ENCODE results near the gene NUP62CL. TPM values are rescaled to one million over a fixed set of nuclear protein-coding genes. Genes with fewer than 3 reads are reported as not detected.
"Not testable (repeated sequence)": the region's sequence is repeated elsewhere in the genome, so short reads cannot be mapped to it uniquely, and the experiment has no call there.

Gene NUP62CL
- total RNA-seq = under 1 TPM; 0.43 to 0.73 (median 0.55) TPM

DNA sequence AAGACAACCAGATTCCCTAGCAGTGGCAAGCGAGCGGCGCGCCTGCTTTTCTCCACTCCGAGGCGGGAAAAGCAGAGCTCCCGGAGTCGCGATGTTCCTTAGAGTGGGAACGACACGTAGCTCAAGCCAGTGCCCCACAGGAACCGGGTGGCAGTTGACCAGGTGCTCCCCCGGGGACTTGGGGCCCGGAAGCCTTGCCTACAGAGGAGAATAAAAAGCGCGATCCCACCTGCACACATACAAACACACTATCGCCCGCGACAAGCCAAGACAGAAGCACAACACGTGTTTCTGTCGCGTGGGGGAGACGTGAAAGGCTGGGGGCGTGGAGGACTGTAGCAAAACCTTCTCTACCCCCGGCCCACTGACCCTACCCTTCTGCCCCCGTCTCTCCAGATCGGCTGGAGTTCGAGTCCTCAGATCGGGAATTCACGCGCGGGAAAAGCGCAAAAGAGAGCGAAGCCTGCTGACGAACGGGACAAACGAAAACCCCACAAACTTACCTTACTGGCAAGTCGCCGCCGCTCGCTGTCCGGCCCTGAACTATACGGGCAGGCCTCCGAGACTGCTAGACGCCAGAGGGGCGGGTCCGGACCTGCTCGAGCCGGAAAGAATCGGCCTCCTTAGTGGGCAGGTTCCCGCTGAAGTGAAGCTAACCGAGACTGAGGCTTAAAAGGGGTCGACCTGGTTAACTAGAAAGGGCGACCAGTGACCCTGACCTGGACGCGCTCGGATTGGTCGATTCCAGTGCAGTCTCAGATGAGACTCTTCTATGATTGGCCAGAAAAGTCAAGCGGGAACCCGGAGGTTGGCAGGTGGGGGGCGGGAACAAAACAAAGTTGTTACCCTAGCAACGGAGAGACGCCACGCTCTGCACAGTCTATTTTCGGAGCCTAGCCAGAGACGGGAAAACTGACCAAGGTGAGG, at the start of gene NUP62CL, which contains the start of gene DNAAF6:
Gene NUP62CL (minus strand): TSS at position 664 of the 927 bp plus-strand sequence. CDS start 31,287 bp downstream, outside the sequence.
Gene DNAAF6 (plus strand): TSS at position 842 of the 927 bp plus-strand sequence. CDS start 6,265 bp downstream, outside the sequence.
- Mint-ChIP-seq H3K27me3 (ENCODE audit: low read depth) (no peaks in the 10 kb centered on the region), H3K4me3 (peak within 1 kb of the TSS; percentile 87), H3K9me3 (no peaks in the 10 kb centered on the region), H3K4me1 (ENCODE audit: low read depth) (peaks cover 6% of the 10 kb centered on the region), H3K36me3 (ENCODE audit: insufficient read depth) (no peaks in the 10 kb centered on the region)
- peak; percentile 93 to 94 for ATAC-seq
- DNase-seq = peak; percentile 58

DNA sequence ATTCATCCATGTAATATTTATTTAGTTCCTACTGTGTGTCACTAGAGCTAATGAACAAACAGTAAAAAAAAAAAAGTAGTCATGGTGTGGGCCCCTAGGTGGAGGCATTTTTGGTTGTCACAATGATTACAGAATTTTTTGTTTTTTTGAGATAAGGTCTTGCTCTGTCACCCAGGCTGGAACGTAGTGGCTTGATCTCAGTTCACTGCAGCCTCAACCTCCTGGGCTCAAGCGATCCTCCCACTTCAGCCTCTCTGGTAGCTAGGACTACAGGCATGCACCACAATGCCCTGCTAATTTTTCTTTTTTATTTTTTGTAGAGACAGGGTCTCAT, 22.2 kb upstream of the NUP62CL start:
- Mint-ChIP-seq H3K4me1 (ENCODE audit: low read depth) (no peaks in the 10 kb centered on the region), H3K9me3 (no peaks in the 10 kb centered on the region), H3K27me3 (ENCODE audit: low read depth) (peaks cover 2% of the 10 kb centered on the region), H3K36me3 (ENCODE audit: insufficient read depth) (no peaks in the 10 kb centered on the region), H3K4me3 (no peak overlapping the region)
- ATAC-seq = no peak
- no peak for DNase-seq

DNA sequence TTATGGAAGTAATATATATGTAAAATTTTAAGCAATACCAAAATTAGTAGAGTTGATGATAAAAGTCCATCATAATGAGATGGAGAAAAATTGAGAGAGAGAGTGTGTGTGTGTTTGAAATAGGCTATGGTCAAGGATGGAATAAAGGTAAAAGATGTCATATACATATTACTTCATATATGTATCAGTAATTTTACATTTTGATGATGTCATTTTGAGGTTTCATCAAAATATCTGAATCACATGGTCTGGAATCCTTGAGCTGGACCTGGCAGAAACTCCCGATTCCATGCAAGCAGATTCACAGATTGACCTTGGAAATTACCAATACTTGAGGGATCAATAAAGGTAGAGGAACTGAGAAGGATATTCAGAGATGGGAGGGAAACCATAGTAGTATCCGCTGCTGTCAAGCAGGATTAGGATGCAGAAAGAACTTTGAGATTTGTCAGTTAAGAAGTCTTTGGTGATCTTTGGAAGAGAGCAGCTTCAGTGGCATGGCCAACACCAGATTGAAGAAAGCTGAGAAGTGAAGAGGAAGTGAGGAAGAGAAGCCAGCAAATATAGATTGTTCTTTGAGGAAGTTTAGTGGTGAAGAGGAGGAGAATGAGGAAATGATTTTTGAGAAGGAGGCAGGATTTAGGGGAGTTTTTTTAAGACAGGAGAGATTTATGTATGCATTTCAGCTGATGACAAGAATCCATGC, 21.7 kb upstream of the NUP62CL start:
- Mint-ChIP-seq H3K4me1 (ENCODE audit: low read depth) (no peaks in the 10 kb centered on the region), H3K4me3 (no peak overlapping the region), H3K27me3 (ENCODE audit: low read depth) (peaks cover 2% of the 10 kb centered on the region), H3K36me3 (ENCODE audit: insufficient read depth) (no peaks in the 10 kb centered on the region), H3K9me3 (no peaks in the 10 kb centered on the region)
- ATAC-seq (no peak), DNase-seq (no peak)

DNA sequence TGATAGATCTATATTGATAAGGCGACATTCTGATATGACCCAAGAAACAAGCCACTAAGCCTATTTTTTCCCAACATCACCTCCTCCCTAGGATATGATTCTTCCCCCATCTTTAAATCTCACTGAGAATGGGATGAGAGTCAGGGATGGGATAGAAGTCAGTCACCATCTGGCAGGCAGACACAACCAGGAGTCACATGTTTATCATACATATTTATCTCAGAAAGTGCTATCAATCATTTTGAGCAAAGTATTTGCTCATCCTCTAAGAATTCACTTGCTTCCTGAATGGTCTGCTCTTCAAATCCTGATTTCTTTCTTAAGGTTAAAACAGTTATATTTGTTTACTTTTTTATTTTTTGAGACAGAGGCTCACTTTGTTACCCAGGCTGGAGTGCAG, 20.5 kb upstream of the NUP62CL start:
- Mint-ChIP-seq H3K36me3 (ENCODE audit: insufficient read depth) (no peaks in the 10 kb centered on the region), H3K27me3 (ENCODE audit: low read depth) (peaks cover 2% of the 10 kb centered on the region), H3K4me1 (ENCODE audit: low read depth) (no peaks in the 10 kb centered on the region), H3K4me3 (no peak overlapping the region), H3K9me3 (no peaks in the 10 kb centered on the region)
- ATAC-seq (no peak), DNase-seq (no peak)

DNA sequence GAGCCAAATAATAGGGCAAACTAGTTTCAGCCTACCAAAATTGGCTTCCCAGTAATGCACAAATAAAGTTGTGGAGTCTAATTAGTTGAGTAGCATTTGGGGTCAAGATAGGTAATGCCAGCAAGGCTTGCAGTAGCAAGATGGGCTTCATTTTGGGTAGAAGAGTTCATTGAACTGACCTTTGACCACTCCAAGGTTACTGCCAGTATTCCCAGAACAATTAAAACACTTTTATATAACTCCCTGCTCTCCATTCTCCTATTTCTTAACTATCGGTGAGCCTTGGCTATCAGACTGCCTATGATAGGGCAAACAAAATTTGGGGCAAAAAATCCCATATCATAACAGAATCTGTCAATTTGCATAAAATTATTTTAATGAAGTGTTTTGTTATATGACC, 7.2 kb upstream of the NUP62CL start:
- no peaks in the 10 kb centered on the region for H3K36me3 Mint-ChIP-seq (ENCODE audit: insufficient read depth)
- no peak overlapping the region for H3K4me3 Mint-ChIP-seq
- ATAC-seq (no peak), DNase-seq (no peak)
- H3K9me3 Mint-ChIP-seq = no peaks in the 10 kb centered on the region
- H3K4me1 Mint-ChIP-seq (ENCODE audit: low read depth) = no peaks in the 10 kb centered on the region
- H3K27me3 Mint-ChIP-seq (ENCODE audit: low read depth) = peaks cover 5% of the 10 kb centered on the region

DNA sequence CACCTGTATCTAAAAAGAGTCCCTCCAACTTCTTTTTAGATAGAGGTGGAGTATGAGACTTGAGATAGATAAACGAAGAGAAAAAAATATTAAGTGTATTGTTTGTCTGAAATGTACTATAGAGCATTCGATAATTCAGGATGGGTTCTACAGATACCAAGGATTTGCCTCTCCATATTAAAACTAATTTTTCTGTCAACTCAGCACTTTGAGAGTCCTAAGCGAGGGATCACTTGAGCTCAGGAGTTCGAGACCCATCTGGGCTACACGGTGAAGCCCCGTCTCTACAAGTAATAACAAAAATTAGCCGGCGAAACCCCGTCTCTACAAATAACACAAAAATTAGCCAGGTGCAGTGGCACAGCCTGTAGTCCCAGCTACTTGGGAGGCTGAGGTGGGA, 1.7 kb upstream of the NUP62CL start:
- Mint-ChIP-seq H3K4me3 (no peak overlapping the region), H3K4me1 (ENCODE audit: low read depth) (peaks cover 6% of the 10 kb centered on the region), H3K27me3 (ENCODE audit: low read depth) (no peaks in the 10 kb centered on the region), H3K36me3 (ENCODE audit: insufficient read depth) (no peaks in the 10 kb centered on the region), H3K9me3 (no peaks in the 10 kb centered on the region)
- ATAC-seq = no peak
- no peak for DNase-seq

DNA sequence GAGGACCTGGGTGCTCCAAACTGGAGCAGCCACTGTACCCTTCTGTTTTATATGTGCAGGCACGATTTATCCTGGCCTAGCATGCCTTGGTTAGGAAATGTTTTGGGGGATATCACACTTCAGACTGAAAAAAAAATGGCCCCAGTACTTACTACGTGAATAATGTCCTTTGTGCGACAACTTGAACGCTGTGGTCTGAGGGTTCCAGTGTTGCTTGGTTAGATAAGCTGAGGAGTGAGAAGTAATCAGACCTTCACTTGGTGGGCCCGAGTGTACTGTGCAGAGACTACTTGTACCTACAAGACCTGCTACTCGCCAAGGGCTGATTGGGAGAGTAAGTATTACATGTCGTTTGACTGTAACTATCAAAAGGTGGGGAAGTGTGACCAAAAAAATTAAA, 856 bp upstream of the NUP62CL start:
- H3K36me3 Mint-ChIP-seq (ENCODE audit: insufficient read depth) = no peaks in the 10 kb centered on the region
- peaks cover 6% of the 10 kb centered on the region for H3K4me1 Mint-ChIP-seq (ENCODE audit: low read depth)
- no peak for DNase-seq

DNA sequence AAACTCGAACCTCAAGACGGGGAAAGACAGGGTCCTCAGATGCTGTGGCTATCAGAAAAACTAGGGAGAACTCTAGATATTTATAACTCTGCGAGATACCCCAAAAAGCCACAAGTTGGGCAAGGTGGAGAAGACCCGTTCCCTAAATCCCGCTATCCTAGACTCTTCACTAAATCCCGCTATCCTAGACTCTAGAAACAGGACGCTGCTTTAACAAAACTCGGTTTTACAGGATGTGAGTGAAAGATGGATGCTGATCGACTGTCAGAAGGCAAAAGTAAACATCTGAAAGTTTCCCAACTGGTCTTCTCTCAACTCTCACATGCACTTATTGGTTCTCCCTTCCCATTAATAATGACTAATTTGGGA, 448 bp upstream of the NUP62CL start:
- Mint-ChIP-seq H3K4me1 (ENCODE audit: low read depth) (peaks cover 6% of the 10 kb centered on the region), H3K36me3 (ENCODE audit: insufficient read depth) (no peaks in the 10 kb centered on the region), H3K4me3 (peak overlapping the region; percentile 87), H3K27me3 (ENCODE audit: low read depth) (no peaks in the 10 kb centered on the region), H3K9me3 (no peaks in the 10 kb centered on the region)
- ATAC-seq = no peak
- DNase-seq = no peak

More for the DNA sequence above, 856 bp upstream of the NUP62CL start:
- H3K4me3 Mint-ChIP-seq = no peak overlapping the region
- no peak for ATAC-seq
- no peaks in the 10 kb centered on the region for H3K27me3 Mint-ChIP-seq (ENCODE audit: low read depth)
- H3K9me3 Mint-ChIP-seq = no peaks in the 10 kb centered on the region

- H3K4me1 Mint-ChIP-seq (ENCODE audit: low read depth) = peaks cover 6% of the 10 kb centered on the region
- DNase-seq = no peak
- no peak overlapping the region for H3K4me3 Mint-ChIP-seq
- H3K9me3 Mint-ChIP-seq = no peaks in the 10 kb centered on the region
- H3K27me3 Mint-ChIP-seq (ENCODE audit: low read depth) = no peaks in the 10 kb centered on the region
- no peak for ATAC-seq
- H3K36me3 Mint-ChIP-seq (ENCODE audit: insufficient read depth) = no peaks in the 10 kb centered on the region
Measured at GRCh38 chrX:107204068-107204605, 2.1 kb downstream of the NUP62CL start.

DNA sequence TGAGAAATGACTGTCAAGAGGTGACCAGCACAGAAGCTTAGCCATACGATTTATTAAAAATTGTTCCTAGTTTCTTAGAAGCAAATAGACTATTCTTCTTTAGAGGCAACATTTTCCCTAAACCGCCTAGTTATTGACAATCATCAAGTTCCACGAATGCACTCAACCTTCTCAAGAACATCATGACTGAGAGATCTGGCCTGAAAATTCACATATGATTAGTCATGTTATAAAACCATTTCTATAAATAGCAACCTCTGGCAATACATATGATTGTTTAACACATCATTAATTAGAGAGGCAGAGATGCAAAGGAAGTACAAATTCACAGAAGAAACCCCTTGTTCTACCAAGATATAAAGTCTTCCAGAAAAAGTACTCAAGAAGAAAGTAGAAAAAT, 6.7 kb downstream of the NUP62CL start:
- no peaks in the 10 kb centered on the region for H3K36me3 Mint-ChIP-seq (ENCODE audit: insufficient read depth)
- ATAC-seq = no peak
- no peaks in the 10 kb centered on the region for H3K27me3 Mint-ChIP-seq (ENCODE audit: low read depth)

GRCh38 chrX:107198074-107198473, 8.2 kb downstream of the NUP62CL start:
- not testable (repeated sequence) for H3K36me3 Mint-ChIP-seq (ENCODE audit: insufficient read depth); ATAC-seq; H3K9me3 Mint-ChIP-seq; DNase-seq; H3K4me1 Mint-ChIP-seq (ENCODE audit: low read depth); H3K27me3 Mint-ChIP-seq (ENCODE audit: low read depth); H3K4me3 Mint-ChIP-seq

More for the DNA sequence above, 6.7 kb downstream of the NUP62CL start:
- DNase-seq = no peak
- no peaks in the 10 kb centered on the region for H3K9me3 Mint-ChIP-seq
- H3K4me1 Mint-ChIP-seq (ENCODE audit: low read depth) = no peaks in the 10 kb centered on the region
- H3K4me3 Mint-ChIP-seq = no peak overlapping the region

DNA sequence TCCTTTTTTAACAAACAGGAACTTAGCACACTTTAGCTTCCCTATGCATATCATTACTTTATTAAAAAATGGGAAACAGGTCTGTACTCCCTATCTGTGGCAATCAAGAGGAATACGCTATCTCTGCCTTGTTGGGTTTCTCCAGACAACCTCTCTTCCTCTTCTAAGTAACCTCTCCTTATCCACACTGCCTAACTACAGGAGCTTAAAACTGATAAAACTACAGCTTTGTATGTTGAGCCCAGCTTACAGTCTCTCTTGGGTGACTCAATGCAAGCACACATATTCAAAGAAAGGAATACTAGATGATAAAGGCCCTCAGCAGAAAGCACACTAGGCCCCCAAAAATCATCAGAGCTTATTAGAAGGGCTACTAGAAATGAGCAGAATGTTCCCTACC, 8.9 kb downstream of the NUP62CL start:
- Mint-ChIP-seq H3K9me3 (no peaks in the 10 kb centered on the region), H3K4me1 (ENCODE audit: low read depth) (no peaks in the 10 kb centered on the region), H3K27me3 (ENCODE audit: low read depth) (no peaks in the 10 kb centered on the region), H3K4me3 (no peak overlapping the region), H3K36me3 (ENCODE audit: insufficient read depth) (no peaks in the 10 kb centered on the region)
- DNase-seq (no peak), ATAC-seq (no peak)

- Mint-ChIP-seq H3K27me3 (ENCODE audit: low read depth) (no peaks in the 10 kb centered on the region), H3K9me3 (no peaks in the 10 kb centered on the region), H3K36me3 (ENCODE audit: insufficient read depth) (no peaks in the 10 kb centered on the region), H3K4me3 (no peak overlapping the region), H3K4me1 (ENCODE audit: low read depth) (no peaks in the 10 kb centered on the region)
- ATAC-seq (no peak), DNase-seq (no peak)
Measured at GRCh38 chrX:107171369-107172102, 34.7 kb downstream of the NUP62CL start.

- H3K36me3 Mint-ChIP-seq (ENCODE audit: insufficient read depth) = no peaks in the 10 kb centered on the region
- DNase-seq (no peak), ATAC-seq (no peak)
- H3K4me3 Mint-ChIP-seq = no peak overlapping the region
- H3K4me1 Mint-ChIP-seq (ENCODE audit: low read depth) = no peaks in the 10 kb centered on the region
- no peaks in the 10 kb centered on the region for H3K27me3 Mint-ChIP-seq (ENCODE audit: low read depth)
- H3K9me3 Mint-ChIP-seq = no peaks in the 10 kb centered on the region
Measured at GRCh38 chrX:107168712-107169111, 37.5 kb downstream of the NUP62CL start.

All from activated T-cell treated with anti-CD3 and anti-CD28 coated beads, Interleukin-2, amount 50 U/mL, for 4 hours (primary cell).